Right cardiac atrium (tissue), 5 donors: ENCODE measurements around the gene APOB. TPM values are rescaled to one million over a fixed set of nuclear protein-coding genes. Genes with fewer than 3 reads are reported as not detected.

Source experiments
- ATAC-seq, 2 donors: fragments of 200-7000 bp; cut with Tn5 transposase; one replicate each; pipeline versions ENCODE4 v1.8.0 to v1.9.1; 2020; ENCODE audit warnings: moderate library complexity in 2 of 2, mild to moderate bottlenecking in 1 of 2
- DNase-seq, 3 donors: peaks; one replicate each; pipeline ENCODE4 v3.0.0-alpha.2; 2020
- H3K27ac ChIP-seq: one replicate; pipeline ENCODE4 v1.5.1; 2013; ENCODE audit warnings: mild to moderate bottlenecking, low read length, control low read depth, moderate library complexity
- H3K27me3 ChIP-seq: one replicate; pipeline ENCODE4 v1.6.1; 2013; ENCODE audit not compliant: control insufficient read depth, insufficient read depth
- H3K4me1 ChIP-seq: one replicate; pipeline ENCODE4 v1.6.1; 2013; ENCODE audit warnings: low read length; ENCODE audit not compliant: control insufficient read depth, insufficient read depth
- H3K4me3 ChIP-seq: one replicate; pipeline ENCODE4 v1.5.1; 2013; ENCODE audit warnings: low read length, control low read depth
- H3K9me3 ChIP-seq: one replicate; pipeline ENCODE4 v1.6.1; 2013; ENCODE audit warnings: low read length; ENCODE audit not compliant: control insufficient read depth
- WGBS: extraction: QIAGEN DNeasy Blood & Tissue Kit; methylation state at CpG from one replicate; pipeline ENCODE4 v1.1.7; 2013; 5-methylcytosine and 5-hydroxymethylcytosine counted together
- intact Hi-C, 4 donors: fragments of 100-400 bp; cut with DNase I; formaldehyde crosslinking; loops; one replicate each; pipeline versions ENCODE4 v1.11.0 to v1.14.0; 2022 to 2023
- polyA plus RNA-seq: library from polyadenylated mRNA; stranded (reverse); fragments of 200-250 nt; gene quantifications from one replicate; pipeline ENCODE4 v1.2.3, GENCODE V29; 2013
- total RNA-seq, 4 donors: library from RNA; stranded (reverse); fragmentation: NEBNext Ultra II Directional; extraction: Animal tissue kit (Norgen Biotek cat#: 25700); gene quantifications; one replicate each; pipeline ENCODE4 v1.2.1, GENCODE V29; 2021
- donor health status: healthy with polysubstance abuse.
- donor health status: DM: no; HTN: yes; CAD: no.
- donor health status: DM: no; HTN: no; CAD: no.
- donor health status: DM: no; HTN: yes; CAD: no; lungs with severe emphysema.
- donor health status: DM: yes; HTN: yes; CAD: no.

Gene APOB
- total and polyA plus RNA-seq, 5 donors: 3.6 to 93.2 (median 15.8) TPM

DNA sequence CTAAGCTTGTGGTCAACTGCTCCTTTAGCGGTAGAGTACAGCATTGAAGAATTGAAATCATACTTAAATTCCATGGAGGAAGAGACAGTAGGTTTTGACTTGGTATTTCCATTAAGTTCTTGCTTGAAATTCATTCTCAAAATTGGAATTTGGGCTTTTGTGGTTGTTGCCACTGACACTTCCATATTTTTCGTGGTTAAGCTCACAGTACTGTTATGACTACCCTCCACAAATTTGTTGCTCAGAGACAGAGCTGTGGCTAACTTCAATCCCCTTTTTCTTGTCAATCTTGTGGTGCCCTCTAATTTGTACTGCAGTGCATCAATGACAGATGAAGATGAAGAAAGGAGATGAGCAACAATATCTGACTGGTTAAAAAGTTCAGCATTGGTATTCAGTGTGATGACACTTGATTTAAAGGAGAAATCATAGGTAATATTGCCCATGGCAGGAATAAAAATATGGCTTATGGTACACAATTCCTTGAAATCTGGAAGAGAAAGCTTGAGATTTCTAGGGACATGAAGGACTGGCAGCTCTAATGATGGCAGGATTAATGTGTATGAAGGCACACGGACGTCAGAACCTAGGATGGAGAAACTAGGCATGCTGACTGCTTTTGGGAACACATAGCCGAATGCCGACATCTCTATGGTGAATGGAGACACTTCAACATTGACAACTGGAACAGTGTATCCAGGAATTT is 37.3 kb downstream of the APOB start:
- peaks cover 3% of the 10 kb centered on the region for H3K4me1 ChIP-seq
- H3K27me3 ChIP-seq: no peaks in the 10 kb centered on the region
- ATAC-seq (no peak), DNase-seq (no peak)
- H3K27ac ChIP-seq: no peak overlapping the region
- intact Hi-C loops: no loop called here
- WGBS: 80% methylated on average over 6 of the region's 6 CpGs
- H3K4me3 ChIP-seq: no peak overlapping the region
- H3K9me3 ChIP-seq: no peaks in the 10 kb centered on the region

- H3K4me3 ChIP-seq: no peak overlapping the region
- intact Hi-C loops: no loop called here
- no peak for ATAC-seq
- no peak overlapping the region for H3K27ac ChIP-seq
- no peaks in the 10 kb centered on the region for H3K9me3 ChIP-seq
- H3K27me3 ChIP-seq: no peaks in the 10 kb centered on the region
- 91% methylated on average over 9 of the region's 9 CpGs for WGBS
- peaks cover 2% of the 10 kb centered on the region for H3K4me1 ChIP-seq
- no peak for DNase-seq
Measured at GRCh38 chr2:21005700-21006422, 38.0 kb downstream of the APOB start.

DNA sequence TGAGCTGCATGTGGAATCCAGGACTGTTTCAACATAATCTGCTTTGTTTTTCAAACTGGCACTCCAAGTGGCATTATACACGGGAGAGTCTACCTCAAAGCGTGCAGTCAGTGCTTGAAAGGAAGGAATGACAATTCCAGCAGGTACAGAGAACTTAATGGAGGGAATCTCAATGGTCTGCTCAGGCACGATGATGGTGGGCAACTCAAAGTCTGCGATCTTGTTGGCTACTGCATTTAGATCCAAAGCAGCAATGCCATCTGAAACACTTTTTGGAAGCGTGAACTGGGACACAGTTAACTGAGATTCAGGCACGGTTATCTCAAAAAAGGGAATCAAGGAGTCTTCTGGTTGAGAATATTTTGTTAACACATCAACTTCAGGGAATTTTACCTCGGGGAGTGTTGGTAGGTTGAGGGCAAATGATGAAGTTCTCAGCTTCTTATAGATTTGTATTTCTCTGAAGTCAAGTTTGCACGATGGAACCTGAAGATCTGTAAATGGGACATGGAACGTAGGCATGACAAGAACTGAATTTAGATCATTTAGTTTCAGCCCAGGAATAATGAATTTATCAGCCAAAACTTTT is 38.7 kb downstream of the APOB start:
- WGBS: 85% methylated on average over 9 of the region's 9 CpGs
- Histone ChIP-seq H3K4me3 (no peak overlapping the region), H3K9me3 (no peaks in the 10 kb centered on the region), H3K4me1 (no peaks in the 10 kb centered on the region), H3K27me3 (no peaks in the 10 kb centered on the region), H3K27ac (no peak overlapping the region)
- intact Hi-C loops: no loop called here
- no peak for DNase-seq
- ATAC-seq: no peak

GRCh38 chr2:21004181-21004572 is 39.7 kb downstream of the APOB start:
- ATAC-seq (no peak), DNase-seq (no peak)
- intact Hi-C loops: no loop called here
- WGBS: 90% methylated on average over 10 of the region's 10 CpGs
- no peaks in the 10 kb centered on the region for H3K4me1 ChIP-seq
- H3K27me3 ChIP-seq: no peaks in the 10 kb centered on the region
- no peak overlapping the region for H3K27ac ChIP-seq
- no peaks in the 10 kb centered on the region for H3K9me3 ChIP-seq
- H3K4me3 ChIP-seq: no peak overlapping the region

GRCh38 chr2:21003572-21004180 is 40.2 kb downstream of the APOB start:
- DNase-seq: no peak
- intact Hi-C loops: no loop called here
- WGBS: 90% methylated on average over 2 of the region's 2 CpGs
- Histone ChIP-seq H3K27ac (no peak overlapping the region), H3K4me1 (no peaks in the 10 kb centered on the region), H3K27me3 (no peaks in the 10 kb centered on the region), H3K4me3 (no peak overlapping the region), H3K9me3 (no peaks in the 10 kb centered on the region)
- ATAC-seq: no peak

GRCh38 chr2:21002814-21003192 is 41.1 kb downstream of the APOB start:
- DNase-seq (no peak), ATAC-seq (no peak)
- Histone ChIP-seq H3K4me1 (no peaks in the 10 kb centered on the region), H3K27ac (no peak overlapping the region), H3K4me3 (no peak overlapping the region), H3K9me3 (no peaks in the 10 kb centered on the region), H3K27me3 (no peaks in the 10 kb centered on the region)
- intact Hi-C loops: no loop called here
- 70% methylated on average over 4 of the region's 4 CpGs for WGBS

DNA sequence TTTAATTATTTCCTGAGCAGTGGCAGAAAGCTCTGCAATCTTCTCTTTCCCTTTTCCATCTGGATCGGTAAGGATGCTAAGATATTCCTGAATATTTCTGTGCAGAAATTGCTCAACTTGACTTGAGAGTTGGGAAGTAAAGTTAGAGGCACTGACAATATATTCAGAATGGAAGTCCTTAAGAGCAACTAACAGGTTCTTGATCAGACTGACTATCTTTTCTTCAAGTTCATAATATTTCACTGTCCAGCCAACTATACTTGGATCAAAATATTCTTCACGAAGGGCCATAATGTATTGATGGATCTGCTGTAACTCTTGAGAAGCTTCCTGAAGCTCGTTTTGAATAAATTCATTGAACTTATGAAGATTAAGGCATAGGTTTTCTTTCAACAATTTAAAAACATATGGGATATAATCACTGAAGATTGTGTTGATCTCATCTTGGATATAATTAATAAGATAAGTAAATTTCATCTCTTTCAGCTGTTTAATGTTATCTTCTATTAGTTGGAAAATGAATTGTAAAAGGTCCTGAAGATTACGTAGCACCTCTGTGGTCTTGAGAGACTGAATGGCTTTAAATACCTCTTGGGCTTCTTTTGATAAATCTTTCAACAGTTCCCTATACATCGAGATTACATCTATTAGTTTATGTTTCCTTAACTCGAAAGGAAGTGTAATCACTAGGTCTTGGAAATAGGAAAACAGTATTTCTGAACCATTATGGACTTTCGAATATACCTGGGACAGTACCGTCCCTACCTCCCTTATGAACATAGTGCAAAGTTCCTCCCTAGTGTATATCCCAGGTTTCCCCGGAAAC is 41.7 kb downstream of the APOB start:
- Histone ChIP-seq H3K27ac (no peak overlapping the region), H3K4me3 (no peak overlapping the region), H3K27me3 (no peaks in the 10 kb centered on the region), H3K4me1 (no peaks in the 10 kb centered on the region), H3K9me3 (no peaks in the 10 kb centered on the region)
- 83% methylated on average over 9 of the region's 9 CpGs for WGBS
- DNase-seq: no peak
- ATAC-seq: no peak
- intact Hi-C loops: no loop called here

GRCh38 chr2:21001225-21001946 is 42.5 kb downstream of the APOB start:
- WGBS: 86% methylated on average over 4 of the region's 4 CpGs
- Histone ChIP-seq H3K27me3 (no peaks in the 10 kb centered on the region), H3K4me3 (no peak overlapping the region), H3K4me1 (no peaks in the 10 kb centered on the region), H3K27ac (no peak overlapping the region), H3K9me3 (no peaks in the 10 kb centered on the region)
- intact Hi-C loops: no loop called here
- no peak for DNase-seq
- no peak for ATAC-seq

DNA sequence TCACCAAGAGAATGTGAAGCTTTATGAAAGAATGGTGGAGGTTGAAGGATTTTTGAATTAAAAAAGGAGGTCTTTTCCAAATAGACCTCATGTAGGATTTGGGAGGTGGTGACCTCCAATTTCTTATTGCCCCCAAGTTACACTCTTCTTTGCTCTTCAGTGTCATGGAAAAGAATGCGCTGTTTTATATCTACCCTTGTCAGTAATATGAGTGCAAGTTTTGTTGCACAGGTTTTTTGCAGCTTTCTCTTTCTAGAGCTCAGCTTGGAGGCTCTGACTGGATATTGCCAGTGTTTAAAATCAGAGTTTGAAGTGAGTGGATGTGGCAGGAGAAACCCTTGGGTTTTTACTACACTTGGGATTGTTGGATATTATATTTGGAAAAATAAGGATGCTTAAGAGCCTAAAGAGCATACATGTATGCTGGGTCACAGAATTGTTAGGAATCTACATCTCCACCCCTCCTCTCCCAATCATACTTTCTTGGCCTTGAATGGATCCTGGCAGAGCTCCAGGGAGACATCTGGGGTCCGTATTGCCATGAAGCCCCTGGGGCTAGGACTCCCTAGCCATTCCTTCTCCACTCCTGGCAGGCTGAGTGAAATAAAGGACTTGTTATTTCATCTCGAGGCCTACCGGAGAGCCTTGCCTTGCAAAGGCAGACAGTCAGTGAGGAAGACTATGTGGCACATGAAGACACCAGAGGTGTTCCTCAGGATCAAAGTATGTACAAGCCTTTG is 43.8 kb downstream of the APOB start:
- Histone ChIP-seq H3K9me3 (no peaks in the 10 kb centered on the region), H3K4me1 (no peaks in the 10 kb centered on the region), H3K27ac (no peak overlapping the region), H3K27me3 (no peaks in the 10 kb centered on the region), H3K4me3 (no peak overlapping the region)
- DNase-seq (no peak), ATAC-seq (no peak)
- WGBS: 70% methylated on average over 4 of the region's 4 CpGs
- intact Hi-C loops: no loop called here
